PC-3 (cell line): ENCODE results near the gene ANTXR2. TPM values are rescaled to one million over a fixed set of nuclear protein-coding genes. Genes with fewer than 3 reads are reported as not detected.

Source experiments
- ATAC-seq: fragments of 200-7000 bp; cut with Tn5 transposase; 2 replicates; pipeline ENCODE4 v1.9.1; 2020; ENCODE audit warnings: mild to moderate bottlenecking, moderate library complexity
- BruUV-seq: library from RNA; stranded (reverse); fragments of 400-500 nt; replicated peaks from 2 replicates; lab custom pipeline; 2021; lab: Mats Ljungman, UMichigan
- CTCF ChIA-PET: fragments of 300-600 bp; sonication (Branson Sonifier 250); formaldehyde crosslinking; loops from one replicate; lab custom pipeline; 2022; ENCODE audit warnings: antibody characterized with exemption; lab: Charles Lee
- POLR2A ChIA-PET: fragments of 300-600 bp; sonication (Branson Sonifier 250); formaldehyde crosslinking; loops from one replicate; lab custom pipeline; 2022; ENCODE audit warnings: antibody characterized with exemption; ENCODE audit not compliant: unreplicated experiment; lab: Charles Lee
- DNase-seq: peaks from one replicate; pipeline ENCODE4 v3.0.0-alpha.2; 2015
- H2AFZ ChIP-seq: fragments of 300-600 bp; sonication (generic); 2 replicates; pipeline ENCODE4 v1.6.0; 2016; ENCODE audit warnings: antibody characterized with exemption, low read length
- H3F3A ChIP-seq: fragments of 300-600 bp; sonication (generic); one replicate; pipeline ENCODE4 v1.6.0; 2017; ENCODE audit warnings: antibody characterized with exemption, low read length, control low read depth, mild to moderate bottlenecking; ENCODE audit not compliant: unreplicated experiment
- H3K27ac ChIP-seq: fragments of 300-600 bp; sonication (generic); 2 replicates; pipeline ENCODE4 v1.5.1; 2016; ENCODE audit warnings: mild to moderate bottlenecking, low read length
- H3K27me3 ChIP-seq: fragments of 300-600 bp; sonication (generic); 2 replicates; pipeline ENCODE4 v1.6.1; 2016; ENCODE audit warnings: low read length, mixed read lengths
- H3K36me3 ChIP-seq: fragments of 300-600 bp; sonication (generic); 2 replicates; pipeline ENCODE4 v1.6.1; 2016; ENCODE audit warnings: low read depth, mixed run types, low read length, mixed read lengths
- H3K4me1 ChIP-seq: fragments of 300-600 bp; sonication (generic); 2 replicates; pipeline ENCODE4 v1.5.1; 2016; ENCODE audit warnings: low read length; ENCODE audit not compliant: insufficient read depth
- H3K4me2 ChIP-seq: fragments of 300-600 bp; sonication (generic); 2 replicates; pipeline ENCODE4 v1.6.0; 2016; ENCODE audit warnings: low read length
- H3K4me3 ChIP-seq: fragments of 300-600 bp; sonication (generic); 2 replicates; pipeline ENCODE4 v1.5.1; 2016; ENCODE audit warnings: mild to moderate bottlenecking, low read length, mixed read lengths
- H3K79me2 ChIP-seq: fragments of 300-600 bp; sonication (generic); 2 replicates; pipeline ENCODE4 v1.6.1; 2017; ENCODE audit warnings: low read length, mixed read lengths
- H3K9ac ChIP-seq: fragments of 300-600 bp; sonication (generic); 2 replicates; pipeline ENCODE4 v1.6.0; 2016; ENCODE audit warnings: mild to moderate bottlenecking, low read length
- H3K9me2 ChIP-seq: fragments of 300-600 bp; sonication (generic); replicated peaks from 2 replicates; pipeline ENCODE4 v1.6.1; 2016; ENCODE audit warnings: mixed run types, low read length, mixed read lengths
- H3K9me3 ChIP-seq: fragments of 300-600 bp; sonication (generic); 2 replicates; pipeline ENCODE4 v1.6.1; 2016; ENCODE audit warnings: low read length, mixed read lengths
- H4K20me1 ChIP-seq: fragments of 300-600 bp; sonication (generic); 2 replicates; pipeline ENCODE4 v1.6.1; 2016; ENCODE audit warnings: low read length, mixed read lengths
- EZH2 ChIP-seq: fragments of 300-600 bp; sonication (generic); IDR thresholded peaks from one replicate; pipeline ENCODE4 v1.6.1; 2017; ENCODE audit warnings: antibody characterized with exemption, mild to moderate bottlenecking, low read length; ENCODE audit not compliant: unreplicated experiment
- EZH2phosphoT487 ChIP-seq: fragments of 300-600 bp; sonication (generic); IDR thresholded peaks from 2 replicates; pipeline ENCODE4 v1.6.1; 2018; ENCODE audit warnings: mild to moderate bottlenecking, antibody characterized with exemption, low read length, borderline replicate concordance
- intact Hi-C: fragments of 100-400 bp; cut with micrococcal nuclease; formaldehyde crosslinking; loops from 2 replicates; pipeline ENCODE4 v1.9.0; 2023
- total RNA-seq: library from RNA; depleted of rRNA; stranded (reverse); fragments of >200 nt; gene quantifications from 2 replicates; pipeline ENCODE4 v1.2.3, GENCODE V29; 2014
- TF ChIP-seq, protein P1 (sequence below): fragments of 300-600 bp; sonication (generic); conservative IDR thresholded peaks from 2 replicates; pipeline ENCODE4 v1.5.1; 2017; ENCODE audit warnings: antibody characterized with exemption, low read depth, mild to moderate bottlenecking, low read length

ANTXR2 gene
- total RNA-seq, 1 experiment from 2014 or later = 43.9 TPM

GRCh38 chr4:80116516-80116915 is 43.5 kb upstream of the ANTXR2 start:
- BruUV-seq = no TSS peak
- H3K4me1 ChIP-seq = no peaks in the 10 kb centered on the region
- no peak overlapping the region for H2AFZ ChIP-seq
- no peak overlapping the region for H3K27ac ChIP-seq
- H3K9me3 ChIP-seq = no peaks in the 10 kb centered on the region
- H3K4me2 ChIP-seq = no peak overlapping the region
- ChIA-PET CTCF (no interaction called here), POLR2A (no interaction called here)
- TF ChIP-seq, protein P1, sequence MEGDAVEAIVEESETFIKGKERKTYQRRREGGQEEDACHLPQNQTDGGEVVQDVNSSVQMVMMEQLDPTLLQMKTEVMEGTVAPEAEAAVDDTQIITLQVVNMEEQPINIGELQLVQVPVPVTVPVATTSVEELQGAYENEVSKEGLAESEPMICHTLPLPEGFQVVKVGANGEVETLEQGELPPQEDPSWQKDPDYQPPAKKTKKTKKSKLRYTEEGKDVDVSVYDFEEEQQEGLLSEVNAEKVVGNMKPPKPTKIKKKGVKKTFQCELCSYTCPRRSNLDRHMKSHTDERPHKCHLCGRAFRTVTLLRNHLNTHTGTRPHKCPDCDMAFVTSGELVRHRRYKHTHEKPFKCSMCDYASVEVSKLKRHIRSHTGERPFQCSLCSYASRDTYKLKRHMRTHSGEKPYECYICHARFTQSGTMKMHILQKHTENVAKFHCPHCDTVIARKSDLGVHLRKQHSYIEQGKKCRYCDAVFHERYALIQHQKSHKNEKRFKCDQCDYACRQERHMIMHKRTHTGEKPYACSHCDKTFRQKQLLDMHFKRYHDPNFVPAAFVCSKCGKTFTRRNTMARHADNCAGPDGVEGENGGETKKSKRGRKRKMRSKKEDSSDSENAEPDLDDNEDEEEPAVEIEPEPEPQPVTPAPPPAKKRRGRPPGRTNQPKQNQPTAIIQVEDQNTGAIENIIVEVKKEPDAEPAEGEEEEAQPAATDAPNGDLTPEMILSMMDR = no peak
- no peak for TF ChIP-seq EZH2phosphoT487
- H3K9ac ChIP-seq = no peak overlapping the region
- H4K20me1 ChIP-seq = no peaks in the 10 kb centered on the region
- H3K27me3 ChIP-seq = no peaks in the 10 kb centered on the region
- ATAC-seq = no peak
- H3K36me3 ChIP-seq = no peaks in the 10 kb centered on the region
- DNase-seq = no peak
- no peaks in the 10 kb centered on the region for H3F3A ChIP-seq
- H3K4me3 ChIP-seq = no peak overlapping the region
- no peaks in the 10 kb centered on the region for H3K9me2 ChIP-seq
- intact Hi-C loops = no loop called here
- H3K79me2 ChIP-seq = no peaks in the 10 kb centered on the region

GRCh38 chr4:80115368-80116181 is 42.5 kb upstream of the ANTXR2 start:
- Histone ChIP-seq H3K4me1 (no peaks in the 10 kb centered on the region), H3K79me2 (no peaks in the 10 kb centered on the region), H3K4me3 (no peak overlapping the region), H4K20me1 (no peaks in the 10 kb centered on the region), H3K36me3 (no peaks in the 10 kb centered on the region), H3K27me3 (no peaks in the 10 kb centered on the region), H3K27ac (no peak overlapping the region), H2AFZ (no peak overlapping the region), H3K9me2 (no peaks in the 10 kb centered on the region), H3K9ac (no peak overlapping the region), H3K9me3 (no peaks in the 10 kb centered on the region), H3F3A (no peaks in the 10 kb centered on the region), H3K4me2 (no peak overlapping the region)
- ChIA-PET CTCF (no interaction called here), POLR2A (no interaction called here)
- no TSS peak for BruUV-seq
- DNase-seq (no peak), ATAC-seq (no peak)
- TF ChIP-seq EZH2 (no peak), EZH2phosphoT487 (no peak)
- TF ChIP-seq, protein P1 = no peak
- intact Hi-C loops = no loop called here

DNA sequence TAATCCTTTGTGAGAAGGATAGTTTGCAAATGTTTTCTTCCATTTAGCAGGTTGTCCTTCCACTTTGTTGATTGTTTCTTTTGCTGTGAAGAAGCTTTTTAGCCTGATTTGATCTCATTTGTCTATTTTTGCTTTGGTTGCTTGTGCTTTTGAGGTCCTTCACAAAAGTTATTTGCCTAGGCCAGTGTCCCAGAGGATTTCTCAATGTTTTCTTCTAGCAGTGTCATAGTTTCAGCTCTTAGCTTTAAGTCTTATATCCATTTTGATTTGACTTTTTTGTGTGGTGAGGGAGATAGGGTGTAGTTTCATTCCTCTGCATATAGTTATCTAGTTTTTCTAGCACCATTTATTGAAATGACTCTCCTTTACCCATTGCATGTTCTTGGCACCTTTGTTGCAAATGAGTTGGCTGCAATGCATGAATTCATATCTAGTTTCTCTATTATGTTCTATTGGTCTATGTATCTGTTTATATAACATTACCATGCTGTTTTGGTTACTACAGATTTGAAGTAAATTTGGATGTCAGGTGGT is 41.8 kb upstream of the ANTXR2 start:
- intact Hi-C loops = no loop called here
- Histone ChIP-seq H3K27ac (no peak overlapping the region), H3K9ac (no peak overlapping the region), H3F3A (no peaks in the 10 kb centered on the region), H4K20me1 (no peaks in the 10 kb centered on the region), H2AFZ (no peak overlapping the region), H3K9me3 (no peaks in the 10 kb centered on the region), H3K36me3 (no peaks in the 10 kb centered on the region), H3K4me2 (no peak overlapping the region), H3K4me1 (no peaks in the 10 kb centered on the region), H3K4me3 (no peak overlapping the region), H3K9me2 (no peaks in the 10 kb centered on the region), H3K27me3 (no peaks in the 10 kb centered on the region), H3K79me2 (no peaks in the 10 kb centered on the region)
- BruUV-seq = no TSS peak
- TF ChIP-seq EZH2phosphoT487 (no peak), EZH2 (no peak)
- TF ChIP-seq, protein P1 = no peak
- CTCF ChIA-PET = no interaction called here
- ATAC-seq (no peak), DNase-seq (no peak)
- POLR2A ChIA-PET = no interaction called here
